T-helper 2 cell treated with Interferon-gamma antibody and Interleukin-4, amounts not matched to agents 5 μg/mL and 100 μg/mL, for 36 hours (primary cell): ENCODE data around the gene RTL10.
A peak's percentile ranks its signal among the peaks of the same experiment; 100 is the strongest.

Experiments
- DNase-seq: peaks from one replicate; pipeline ENCODE4 v3.0.0; 2021; ENCODE audit warnings: low spot score
- H3K27ac Mint-ChIP-seq: one replicate; pipeline ENCODE4 v1.8.0; 2021; ENCODE audit warnings: mild to moderate bottlenecking, mixed read lengths
- H3K27me3 Mint-ChIP-seq: one replicate; pipeline ENCODE4 v1.8.0; 2021; ENCODE audit warnings: low read depth, mixed read lengths
- H3K36me3 Mint-ChIP-seq: one replicate; pipeline ENCODE4 v1.8.0; 2021; ENCODE audit warnings: low read depth, mixed read lengths
- H3K4me1 Mint-ChIP-seq: one replicate; pipeline ENCODE4 v1.8.0; 2021; ENCODE audit warnings: low read depth, mixed read lengths
- H3K4me3 Mint-ChIP-seq: one replicate; pipeline ENCODE4 v1.8.0; 2022; ENCODE audit warnings: mild to moderate bottlenecking, moderate library complexity, mixed read lengths
- H3K9me3 Mint-ChIP-seq: one replicate; pipeline ENCODE4 v1.8.0; 2021; ENCODE audit warnings: mixed read lengths

The RTL10 gene

DNA sequence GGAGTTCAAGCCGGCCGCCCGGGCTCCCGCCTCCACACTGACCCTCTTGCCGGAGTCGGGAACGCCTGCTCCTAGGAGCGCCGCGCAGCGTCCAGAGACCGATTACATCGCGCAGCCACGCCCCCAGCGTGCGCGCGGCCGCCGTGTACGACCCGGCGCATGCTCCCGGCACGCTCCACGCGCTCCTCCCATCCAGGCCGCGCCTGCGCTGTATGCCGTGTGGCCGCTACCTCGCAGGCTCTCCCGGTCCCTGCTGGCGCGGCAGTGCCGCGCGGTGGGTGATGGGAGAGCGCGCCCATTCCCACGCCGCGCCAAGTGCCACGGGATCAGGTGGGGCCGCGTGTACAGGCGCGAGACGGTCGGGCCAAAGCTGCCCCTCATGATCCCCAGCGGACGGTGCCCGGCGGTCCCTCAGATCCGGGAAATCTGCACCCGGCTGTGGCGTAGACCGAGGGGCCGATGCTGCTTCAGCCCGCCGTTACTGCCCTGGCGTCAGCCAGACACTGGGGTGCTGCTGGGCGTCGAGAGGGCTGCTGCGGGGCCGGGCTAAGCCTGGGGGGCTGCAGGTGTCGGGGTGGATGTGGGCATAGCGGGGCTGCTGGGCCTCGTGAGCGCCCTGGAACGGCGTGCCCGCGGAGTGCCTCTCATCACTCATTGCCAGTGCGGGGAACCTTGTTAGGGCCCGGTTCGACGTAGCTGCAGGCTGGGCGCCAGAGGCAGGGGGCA lies at the start of gene RTL10, which contains the start of gene GNB1L:
TSS of gene RTL10 (minus strand) at position 97 of the 726 bp plus-strand sequence. CDS start 2,613 bp downstream, outside the sequence.
TSS of gene GNB1L (minus strand) at position 97 of the 726 bp plus-strand sequence. CDS start 33,519 bp downstream, outside the sequence.
- peak within 1 kb of the TSS; percentile 94 for H3K27ac Mint-ChIP-seq
- peak within 1 kb of the TSS; percentile 97 for H3K4me3 Mint-ChIP-seq
- no peaks in the 10 kb centered on the region for H3K9me3 Mint-ChIP-seq
- H3K4me1 Mint-ChIP-seq, result peaks cover 22% of the 10 kb centered on the region
- no peaks in the 10 kb centered on the region for H3K27me3 Mint-ChIP-seq
- peaks cover 15% of the 10 kb centered on the region for H3K36me3 Mint-ChIP-seq
- DNase-seq, result peak; percentile 98

GRCh38 chr22:19904174-19904856 lies 49.6 kb upstream of the RTL10 start:
- DNase-seq, result no peak
- Mint-ChIP-seq H3K4me3 (no peak overlapping the region), H3K27ac (no peak overlapping the region), H3K36me3 (no peaks in the 10 kb centered on the region), H3K9me3 (no peaks in the 10 kb centered on the region), H3K27me3 (no peaks in the 10 kb centered on the region), H3K4me1 (peaks cover 2% of the 10 kb centered on the region)

- no peak for DNase-seq
- H3K27ac Mint-ChIP-seq, result no peak overlapping the region
- H3K4me3 Mint-ChIP-seq, result no peak overlapping the region
- H3K4me1 Mint-ChIP-seq, result peaks cover 2% of the 10 kb centered on the region
- H3K9me3 Mint-ChIP-seq, result no peaks in the 10 kb centered on the region
- H3K27me3 Mint-ChIP-seq, result no peaks in the 10 kb centered on the region
- no peaks in the 10 kb centered on the region for H3K36me3 Mint-ChIP-seq
Observed at GRCh38 chr22:19903513-19903912, 48.8 kb upstream of the RTL10 start.

DNA sequence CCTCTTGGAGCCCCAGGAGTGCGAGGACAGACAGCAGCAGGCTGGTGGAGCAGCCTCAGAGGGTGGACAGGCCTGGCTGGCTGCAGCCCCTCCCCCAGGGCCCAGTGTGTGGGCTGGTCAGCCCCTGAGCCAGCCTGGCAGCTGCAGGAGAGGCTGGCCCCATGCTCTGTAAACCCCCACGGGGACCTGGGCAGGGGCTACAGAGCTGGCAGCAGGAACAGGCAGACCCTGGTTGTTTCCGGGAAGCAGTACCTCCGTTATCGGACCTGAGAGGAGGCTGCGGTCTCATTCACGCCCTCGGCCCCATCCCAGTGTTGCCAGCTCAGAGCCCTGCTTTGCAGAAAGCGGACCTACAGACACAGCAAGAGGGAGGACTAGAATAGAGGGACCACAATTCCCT lies 48.4 kb upstream of the RTL10 start:
- no peaks in the 10 kb centered on the region for H3K36me3 Mint-ChIP-seq
- H3K4me3 Mint-ChIP-seq, result no peak overlapping the region
- no peaks in the 10 kb centered on the region for H3K9me3 Mint-ChIP-seq
- H3K4me1 Mint-ChIP-seq, result peaks cover 2% of the 10 kb centered on the region
- H3K27me3 Mint-ChIP-seq, result no peaks in the 10 kb centered on the region
- no peak overlapping the region for H3K27ac Mint-ChIP-seq
- no peak for DNase-seq

DNA sequence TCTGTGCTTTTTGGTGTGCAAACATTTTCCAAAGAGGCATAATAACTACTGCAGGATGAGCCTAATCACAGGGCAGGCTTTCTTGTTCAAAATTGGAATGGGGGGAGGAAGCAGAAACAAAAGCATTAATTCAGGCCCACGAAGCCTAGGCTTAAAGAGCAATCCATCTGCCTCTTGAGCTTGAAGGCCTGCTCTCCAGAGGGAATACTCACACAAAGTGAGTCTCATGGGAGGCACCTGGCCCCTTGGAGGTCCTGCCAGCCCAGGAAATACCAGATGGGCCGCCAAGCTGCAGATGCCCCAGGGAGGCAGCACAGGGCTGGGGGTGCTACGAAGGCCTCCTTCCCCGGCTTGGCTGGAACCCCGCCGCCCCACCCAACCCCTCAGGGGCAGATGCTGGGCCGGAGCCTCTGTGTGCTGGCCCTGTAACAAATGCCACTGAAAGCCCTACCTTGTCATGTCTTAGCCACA lies 47.6 kb upstream of the RTL10 start:
- peaks cover 2% of the 10 kb centered on the region for H3K4me1 Mint-ChIP-seq
- DNase-seq, result no peak
- H3K27ac Mint-ChIP-seq, result no peak overlapping the region
- no peaks in the 10 kb centered on the region for H3K27me3 Mint-ChIP-seq
- H3K9me3 Mint-ChIP-seq, result no peaks in the 10 kb centered on the region
- no peak overlapping the region for H3K4me3 Mint-ChIP-seq
- no peaks in the 10 kb centered on the region for H3K36me3 Mint-ChIP-seq

GRCh38 chr22:19901577-19902244 lies 47.0 kb upstream of the RTL10 start:
- H3K27me3 Mint-ChIP-seq, result no peaks in the 10 kb centered on the region
- H3K36me3 Mint-ChIP-seq, result no peaks in the 10 kb centered on the region
- H3K4me1 Mint-ChIP-seq, result peaks cover 2% of the 10 kb centered on the region
- H3K4me3 Mint-ChIP-seq, result no peak overlapping the region
- no peak for DNase-seq
- no peak overlapping the region for H3K27ac Mint-ChIP-seq
- H3K9me3 Mint-ChIP-seq, result no peaks in the 10 kb centered on the region

GRCh38 chr22:19900707-19901436 lies 46.2 kb upstream of the RTL10 start:
- DNase-seq, result no peak
- Mint-ChIP-seq H3K9me3 (no peaks in the 10 kb centered on the region), H3K4me1 (no peaks in the 10 kb centered on the region), H3K4me3 (no peak overlapping the region), H3K27ac (no peak overlapping the region), H3K36me3 (no peaks in the 10 kb centered on the region), H3K27me3 (no peaks in the 10 kb centered on the region)

DNA sequence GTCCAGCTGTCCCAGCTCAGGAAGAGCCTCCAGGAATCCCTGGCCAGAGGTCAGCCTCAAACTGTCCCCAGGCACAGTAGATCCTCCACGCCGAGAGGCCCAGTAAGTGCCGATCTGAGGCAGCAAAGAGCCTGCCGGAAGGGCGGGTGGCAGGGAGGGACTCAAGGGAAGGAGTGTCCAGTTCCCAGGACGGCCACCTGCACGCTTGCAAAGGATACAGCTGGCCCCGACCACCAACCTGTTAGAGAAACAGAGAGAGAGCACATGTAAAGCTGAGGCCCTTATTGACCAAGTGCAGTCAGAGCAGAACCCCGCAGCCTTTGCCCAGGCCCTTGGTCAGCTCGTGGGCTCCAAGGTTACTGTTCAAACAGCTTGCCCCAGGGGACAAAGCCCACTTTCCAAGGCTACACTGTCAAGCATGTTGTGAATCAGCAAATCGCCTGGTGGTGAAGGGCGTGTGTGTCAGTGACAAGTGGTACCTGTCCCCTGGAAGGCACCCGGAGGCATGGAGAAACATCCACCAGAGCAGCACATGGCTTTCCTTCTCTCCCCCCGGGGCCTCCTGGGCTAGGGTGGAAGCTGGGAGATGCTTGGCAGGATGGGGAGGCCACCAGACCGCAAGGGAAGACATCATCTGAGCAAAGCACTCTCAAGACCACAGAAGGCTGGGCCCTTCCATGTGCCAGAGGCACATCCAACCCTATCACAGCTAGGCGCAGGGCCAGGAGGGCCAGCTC lies 44.3 kb upstream of the RTL10 start:
- DNase-seq, result no peak
- Mint-ChIP-seq H3K27me3 (no peaks in the 10 kb centered on the region), H3K4me3 (no peak overlapping the region), H3K9me3 (no peaks in the 10 kb centered on the region), H3K4me1 (peaks cover 1% of the 10 kb centered on the region), H3K27ac (no peak overlapping the region), H3K36me3 (no peaks in the 10 kb centered on the region)

DNA sequence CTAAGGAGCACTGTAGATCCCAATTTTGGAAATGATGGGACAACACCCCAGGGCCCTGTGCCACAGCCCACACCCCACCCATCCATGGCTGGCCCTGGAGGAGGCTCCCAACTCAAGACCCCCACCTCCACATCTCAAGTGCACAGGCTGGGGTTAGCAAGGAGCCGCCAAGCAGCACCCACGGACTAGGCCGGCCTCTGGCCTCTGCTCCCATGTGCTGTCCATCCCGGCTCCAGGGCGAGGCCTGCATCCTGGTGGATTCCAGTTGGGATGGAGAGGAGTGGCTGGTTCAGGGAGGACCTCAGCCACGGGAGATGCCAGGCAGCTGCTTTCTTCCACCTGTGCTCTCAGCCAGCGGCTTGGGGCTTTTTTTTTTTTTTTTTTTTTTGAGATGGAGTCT lies 43.5 kb upstream of the RTL10 start:
- no peak overlapping the region for H3K27ac Mint-ChIP-seq

GRCh38 chr22:19897726-19898125 lies 43.1 kb upstream of the RTL10 start:
- no peaks in the 10 kb centered on the region for H3K27me3 Mint-ChIP-seq
- H3K27ac Mint-ChIP-seq, result no peak overlapping the region
- no peaks in the 10 kb centered on the region for H3K9me3 Mint-ChIP-seq
- H3K4me1 Mint-ChIP-seq, result peaks cover 6% of the 10 kb centered on the region
- H3K4me3 Mint-ChIP-seq, result no peak overlapping the region
- no peak for DNase-seq
- no peaks in the 10 kb centered on the region for H3K36me3 Mint-ChIP-seq

More for the DNA sequence above, 43.5 kb upstream of the RTL10 start:
- no peaks in the 10 kb centered on the region for H3K27me3 Mint-ChIP-seq
- H3K4me1 Mint-ChIP-seq, result peaks cover 2% of the 10 kb centered on the region
- H3K9me3 Mint-ChIP-seq, result no peaks in the 10 kb centered on the region
- H3K36me3 Mint-ChIP-seq, result no peaks in the 10 kb centered on the region
- no peak overlapping the region for H3K4me3 Mint-ChIP-seq
- no peak for DNase-seq

DNA sequence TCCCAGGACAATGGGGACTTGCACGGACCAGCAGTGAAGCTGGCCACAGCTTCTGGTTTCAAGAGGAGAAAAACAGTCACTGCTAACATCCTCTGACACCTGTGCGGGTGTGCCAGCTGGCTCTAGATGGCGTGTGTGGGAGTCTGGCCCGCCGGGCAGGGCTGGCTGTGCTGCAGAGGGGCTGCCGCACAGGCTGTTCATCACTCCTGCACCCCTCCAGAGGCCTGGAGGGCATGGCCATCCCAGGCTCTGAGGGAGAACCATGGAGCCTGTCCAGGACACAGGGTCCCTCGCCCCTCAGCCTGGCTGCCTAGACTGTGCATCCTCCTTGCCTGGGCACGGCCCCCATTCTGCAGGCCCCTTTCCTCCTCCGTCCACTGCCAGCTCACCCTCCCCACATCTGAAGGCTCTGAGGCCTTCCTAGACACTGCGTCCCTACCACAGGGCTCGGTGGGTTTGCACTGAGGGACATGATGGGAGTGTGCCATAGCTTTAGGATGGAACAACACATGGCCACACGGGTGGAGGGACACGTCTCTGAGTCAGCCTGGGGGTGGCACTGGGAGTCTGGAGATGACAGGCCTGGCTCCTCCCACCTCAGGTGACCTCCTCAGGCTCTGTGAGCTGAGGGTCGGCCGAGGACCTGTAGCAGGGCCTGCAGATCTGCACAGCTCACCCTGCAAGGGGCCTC lies 42.1 kb upstream of the RTL10 start:
- Mint-ChIP-seq H3K4me1 (peaks cover 14% of the 10 kb centered on the region), H3K27ac (no peak overlapping the region), H3K9me3 (no peaks in the 10 kb centered on the region), H3K4me3 (no peak overlapping the region), H3K36me3 (no peaks in the 10 kb centered on the region), H3K27me3 (no peaks in the 10 kb centered on the region)
- DNase-seq, result no peak

- no peak for DNase-seq
- Mint-ChIP-seq H3K4me3 (no peak overlapping the region), H3K4me1 (peaks cover 26% of the 10 kb centered on the region), H3K36me3 (no peaks in the 10 kb centered on the region), H3K27ac (no peak overlapping the region), H3K9me3 (no peaks in the 10 kb centered on the region), H3K27me3 (no peaks in the 10 kb centered on the region)
Observed at GRCh38 chr22:19895160-19895849, 40.6 kb upstream of the RTL10 start.
